Chondrocyte (in vitro differentiated cells): ENCODE results near the gene CEP85L. TPM values are rescaled to one million over a fixed set of nuclear protein-coding genes. Genes with fewer than 3 reads are reported as not detected.

Source experiments
- DNase-seq: peaks from one replicate; pipeline ENCODE4 v3.0.0; 2021; ENCODE audit warnings: mixed read lengths, low spot score
- H3K27ac Mint-ChIP-seq: one replicate; pipeline ENCODE4 v1.8.0; 2021; ENCODE audit warnings: mild to moderate bottlenecking, moderate library complexity, mixed read lengths; ENCODE audit not compliant: unreplicated experiment
- H3K27me3 Mint-ChIP-seq: 2 replicates; pipeline ENCODE4 v1.8.0; 2021; ENCODE audit warnings: low read depth, mixed read lengths
- H3K36me3 Mint-ChIP-seq: 2 replicates; pipeline ENCODE4 v1.8.0; 2021; ENCODE audit warnings: low read depth, mixed read lengths
- H3K4me1 Mint-ChIP-seq: 2 replicates; pipeline ENCODE4 v1.8.0; 2021; ENCODE audit warnings: low read depth, mild to moderate bottlenecking, mixed read lengths
- H3K4me3 Mint-ChIP-seq: one replicate; pipeline ENCODE4 v1.8.0; 2021; ENCODE audit warnings: mild to moderate bottlenecking, moderate library complexity, mixed read lengths; ENCODE audit not compliant: unreplicated experiment
- H3K9me3 Mint-ChIP-seq: 2 replicates; pipeline ENCODE4 v1.8.0; 2021; ENCODE audit warnings: low read depth, mixed read lengths
- CTCF ChIP-seq: fragments of 200-600 bp; sonication (generic); IDR thresholded peaks from 2 replicates; pipeline ENCODE4 v1.5.0; 2021; ENCODE audit warnings: antibody characterized with exemption, mild to moderate bottlenecking, moderate library complexity
- total RNA-seq: library from RNA; stranded (reverse); gene quantifications from 3 replicates; pipeline ENCODE4 v1.2.1, GENCODE V29; 2021

The CEP85L gene
- total RNA-seq, 1 donor from 2014 or later: 10.4 TPM

GRCh38 chr6:118668761-118669385 is 17.5 kb upstream of the CEP85L start:
- no peak overlapping the region for H3K4me3 Mint-ChIP-seq
- peak overlapping the region; percentile 43 for H3K27ac Mint-ChIP-seq
- no peaks in the 10 kb centered on the region for H3K27me3 Mint-ChIP-seq
- H3K36me3 Mint-ChIP-seq: no peaks in the 10 kb centered on the region
- no peak for DNase-seq
- H3K4me1 Mint-ChIP-seq: peaks cover 17% of the 10 kb centered on the region
- TF ChIP-seq CTCF: no peak
- no peaks in the 10 kb centered on the region for H3K9me3 Mint-ChIP-seq

GRCh38 chr6:118667988-118668387 is 16.6 kb upstream of the CEP85L start:
- H3K4me1 Mint-ChIP-seq: peaks cover 17% of the 10 kb centered on the region
- no peak for DNase-seq
- TF ChIP-seq CTCF: no peak
- no peaks in the 10 kb centered on the region for H3K27me3 Mint-ChIP-seq
- no peaks in the 10 kb centered on the region for H3K36me3 Mint-ChIP-seq
- H3K4me3 Mint-ChIP-seq: no peak overlapping the region
- H3K27ac Mint-ChIP-seq: no peak overlapping the region
- no peaks in the 10 kb centered on the region for H3K9me3 Mint-ChIP-seq

GRCh38 chr6:118665011-118665410 is 13.6 kb upstream of the CEP85L start:
- peaks cover 23% of the 10 kb centered on the region for H3K4me1 Mint-ChIP-seq
- TF ChIP-seq CTCF: no peak
- H3K4me3 Mint-ChIP-seq: no peak overlapping the region
- no peak for DNase-seq
- H3K27ac Mint-ChIP-seq: no peak overlapping the region
- H3K27me3 Mint-ChIP-seq: no peaks in the 10 kb centered on the region
- H3K36me3 Mint-ChIP-seq: no peaks in the 10 kb centered on the region
- no peaks in the 10 kb centered on the region for H3K9me3 Mint-ChIP-seq

DNA sequence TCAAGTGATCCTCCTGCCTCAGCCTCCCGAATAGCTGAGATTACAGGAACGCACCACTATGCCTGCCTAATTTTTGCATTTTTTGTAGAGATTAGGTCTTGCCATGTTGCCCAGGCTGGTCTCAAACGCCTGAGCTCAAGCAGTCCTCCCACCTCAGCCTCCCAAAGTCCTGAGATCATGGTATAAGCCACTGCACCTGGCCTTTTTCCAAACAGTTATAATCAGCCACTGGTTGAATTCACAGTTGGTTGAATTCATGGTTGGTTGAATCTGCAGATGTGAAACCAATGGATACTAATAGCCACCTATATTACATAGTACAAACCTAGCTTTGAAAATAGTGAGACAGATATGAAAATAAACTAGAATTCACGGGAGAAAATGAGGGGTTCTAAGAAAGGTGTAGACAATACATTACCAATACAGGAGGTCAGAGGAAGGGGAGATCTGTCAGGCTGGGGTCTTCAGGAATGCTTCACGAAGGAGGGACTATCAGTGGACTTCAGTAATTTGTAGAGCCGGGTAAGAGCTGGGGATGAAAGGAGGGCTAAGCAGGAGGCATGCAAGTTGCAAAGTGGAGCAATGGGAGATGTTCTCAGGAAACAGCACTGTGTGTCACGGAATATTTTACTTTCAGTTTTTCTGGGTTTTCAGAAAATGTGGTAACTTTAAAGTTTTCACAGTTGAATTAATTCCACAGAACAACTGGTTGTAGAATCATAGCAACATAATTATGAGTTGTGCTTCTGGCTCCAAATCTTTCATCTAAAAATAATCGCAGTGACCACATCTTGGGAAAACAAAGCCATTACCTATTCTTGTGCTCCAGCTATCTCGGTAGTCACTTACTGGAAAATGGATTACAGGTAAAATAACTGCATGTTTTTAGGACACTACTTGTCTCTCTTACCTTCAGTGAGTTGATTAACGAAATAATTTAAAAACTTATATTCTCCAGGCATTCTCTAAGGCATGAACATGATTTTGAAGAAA is 12.9 kb upstream of the CEP85L start:
- TF ChIP-seq CTCF: no peak
- H3K27ac Mint-ChIP-seq: no peak overlapping the region

DNA sequence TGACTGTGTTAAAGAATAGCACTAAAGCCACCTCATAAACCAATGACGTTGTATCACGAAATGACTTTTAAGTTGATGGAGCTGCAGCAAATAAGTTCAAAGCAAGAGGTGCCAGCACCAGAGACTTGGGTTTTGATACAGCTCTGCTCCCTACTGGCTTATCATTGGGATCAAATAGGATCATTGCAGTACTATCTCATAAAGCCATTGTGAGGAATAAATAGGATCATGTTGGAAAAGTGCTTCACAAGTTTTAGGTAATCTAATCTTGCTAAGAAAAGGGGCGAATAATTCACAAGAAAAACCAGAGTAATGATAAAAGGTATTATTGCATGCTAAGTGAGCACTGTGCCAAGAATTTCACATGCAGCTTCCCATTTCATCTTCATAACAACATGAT is 10.4 kb upstream of the CEP85L start:
- Mint-ChIP-seq H3K9me3 (no peaks in the 10 kb centered on the region), H3K4me1 (peaks cover 28% of the 10 kb centered on the region), H3K27me3 (no peaks in the 10 kb centered on the region), H3K27ac (no peak overlapping the region), H3K4me3 (no peak overlapping the region), H3K36me3 (no peaks in the 10 kb centered on the region)
- no peak for DNase-seq
- TF ChIP-seq CTCF: no peak

More for the DNA sequence above, 12.9 kb upstream of the CEP85L start:
- no peak for DNase-seq
- no peaks in the 10 kb centered on the region for H3K27me3 Mint-ChIP-seq
- H3K4me3 Mint-ChIP-seq: no peak overlapping the region
- H3K36me3 Mint-ChIP-seq: no peaks in the 10 kb centered on the region
- H3K4me1 Mint-ChIP-seq: peaks cover 28% of the 10 kb centered on the region
- H3K9me3 Mint-ChIP-seq: no peaks in the 10 kb centered on the region
